Stimulated activated naive CD4-positive, alpha-beta T cell (primary cell): Measurements from ENCODE around the gene KRT17.

ENCODE experiments used
- DNase-seq, 6 experiments: peaks; one replicate each; lab custom pipeline; 2025; lab: John Stamatoyannopoulos, UW

The KRT17 gene

DNA sequence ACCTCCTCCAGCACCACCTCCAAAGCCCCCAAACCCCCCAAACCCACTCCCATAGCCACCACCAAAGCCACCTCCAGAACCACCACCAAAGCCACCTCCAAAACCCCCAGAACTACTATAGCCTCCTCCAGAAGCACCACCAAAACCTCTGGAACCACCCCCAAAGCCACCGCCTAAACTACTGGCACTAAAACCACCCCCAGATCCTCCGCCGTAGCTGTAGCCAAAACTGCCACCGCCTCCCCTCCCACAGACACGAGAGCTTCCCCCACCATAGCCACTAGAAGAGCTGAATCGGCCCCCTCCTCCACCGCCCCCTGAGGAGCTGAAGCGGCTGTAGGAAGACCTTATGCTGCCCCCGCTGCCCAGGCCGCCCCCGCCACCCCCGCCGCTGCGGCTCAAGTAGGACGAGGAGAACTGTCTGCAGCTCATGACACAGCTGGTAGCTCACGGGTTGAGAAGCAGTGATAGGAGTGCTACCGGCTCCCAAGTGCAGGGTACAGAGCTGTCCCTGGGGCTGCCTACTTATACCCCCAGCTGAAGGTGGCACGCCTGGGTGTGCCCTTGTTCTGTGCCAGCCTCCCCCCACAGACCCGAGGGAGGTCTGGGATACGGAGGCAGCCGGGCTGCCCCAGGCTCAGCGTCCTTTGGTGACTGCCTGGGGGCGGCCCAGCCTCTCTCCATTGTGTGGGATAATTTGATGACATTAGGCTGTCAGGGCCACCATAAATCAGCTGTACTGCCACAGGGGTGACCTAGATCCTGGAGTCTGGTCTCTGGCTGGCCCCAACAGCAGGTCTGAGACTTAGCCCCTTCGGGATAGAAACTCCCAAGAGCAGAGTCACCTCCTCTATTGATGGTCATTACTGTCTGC is 52.6 kb downstream of the KRT17 start, which contains the start of gene KRT9:
TSS of gene KRT9 (minus strand) at position 499 of the 874 bp plus-strand sequence. CDS start at position 432, 67 bp downstream.
- no peak for DNase-seq
